ENCODE measurements around the gene MEX3C.

MEX3C gene

GRCh38 chr18:51146909-51147308, 50.6 kb downstream of the MEX3C start:
- H3K27ac ChIP-seq = no peak overlapping the region
- no peak for TF ChIP-seq CTCF (conservative IDR thresholded peaks at IDR 0.05)
- TF ChIP-seq ZFX (IDR thresholded peaks at IDR 0.05) = no peak

- TF ChIP-seq CTCF (conservative IDR thresholded peaks at IDR 0.05) = no peak
- TF ChIP-seq ZFX (IDR thresholded peaks at IDR 0.05) = no peak
- no peak overlapping the region for H3K27ac ChIP-seq
Measured at GRCh38 chr18:51138936-51139335, 58.5 kb downstream of the MEX3C start.

- no peak overlapping the region for H3K27ac ChIP-seq
- no peak for TF ChIP-seq ZFX (IDR thresholded peaks at IDR 0.05)
- TF ChIP-seq CTCF (conservative IDR thresholded peaks at IDR 0.05) = no peak
Measured at GRCh38 chr18:51137891-51138290, 59.6 kb downstream of the MEX3C start.

GRCh38 chr18:51137026-51137729, 60.3 kb downstream of the MEX3C start:
- H3K27ac ChIP-seq = no peak overlapping the region
- TF ChIP-seq CTCF (conservative IDR thresholded peaks at IDR 0.05) (no peak), ZFX (IDR thresholded peaks at IDR 0.05) (no peak)

- H3K27ac ChIP-seq = no peak overlapping the region
- TF ChIP-seq CTCF (conservative IDR thresholded peaks at IDR 0.05) (peak; percentile 54), ZFX (IDR thresholded peaks at IDR 0.05) (no peak)
Measured at GRCh38 chr18:51135795-51136194, 61.7 kb downstream of the MEX3C start.

GRCh38 chr18:51135364-51135763, 62.1 kb downstream of the MEX3C start:
- no peak overlapping the region for H3K27ac ChIP-seq
- TF ChIP-seq CTCF (conservative IDR thresholded peaks at IDR 0.05) = no peak
- no peak for TF ChIP-seq ZFX (IDR thresholded peaks at IDR 0.05)

GRCh38 chr18:51134721-51135120, 62.8 kb downstream of the MEX3C start:
- no peak for TF ChIP-seq CTCF (conservative IDR thresholded peaks at IDR 0.05)
- no peak for TF ChIP-seq ZFX (IDR thresholded peaks at IDR 0.05)
- H3K27ac ChIP-seq = no peak overlapping the region
